Pancreas (tissue), 10 donors: ENCODE data around the gene CEP57L1. TPM values are rescaled to one million over a fixed set of nuclear protein-coding genes. Genes with fewer than 3 reads are reported as not detected.

Experiments
- ATAC-seq, 4 donors: fragments of 200-7000 bp; cut with Tn5 transposase; one replicate each; pipeline versions ENCODE4 v1.8.0 to v1.9.1; 2020; ENCODE audit warnings: mild to moderate bottlenecking in 4 of 4, moderate library complexity in 4 of 4
- DNase-seq, 6 donors: peaks; one replicate each; pipeline ENCODE4 v3.0.0-alpha.2; 2020
- FAIRE-seq: peaks from 2 replicates; lab custom pipeline; 2012; peaks lifted over from hg19 to GRCh38; lab: Jason Lieb, UNC
- H3K27ac ChIP-seq, 4 donors: fragments of 200-600 bp; sonication (generic); 1 replicate in 3 of 4; 2 replicates in 1 of 4; pipeline versions ENCODE4 v1.5.0 to v1.8.0; 2020
- H3K27me3 ChIP-seq, 4 donors: fragments of 200-600 bp; one replicate each; pipeline ENCODE4 v1.8.0; 2021
- H3K36me3 ChIP-seq, 3 donors: fragments of 200-600 bp; sonication (generic) in 1 of 3; one replicate each; pipeline versions ENCODE4 v1.5.0 to v1.8.0; 2020 to 2021
- H3K4me1 ChIP-seq, 3 donors: fragments of 200-600 bp; one replicate each; pipeline ENCODE4 v1.8.0; 2021
- H3K4me3 ChIP-seq, 4 donors: fragments of 200-600 bp; sonication (generic) in 2 of 4; one replicate each; pipeline versions ENCODE4 v1.5.0 to v1.8.0; 2020 to 2021
- H3K9me3 ChIP-seq, 4 donors: fragments of 200-600 bp; one replicate each; pipeline ENCODE4 v1.8.0; 2021
- WGBS, 2 donors: extraction: QIAGEN DNeasy Blood & Tissue Kit; methylation state at CpG; one replicate each; pipeline ENCODE4 v1.1.7; 2013; 5-methylcytosine and 5-hydroxymethylcytosine counted together
- intact Hi-C, 3 donors: fragments of 100-400 bp; cut with DNase I; formaldehyde crosslinking; loops; one replicate each; pipeline versions ENCODE4 v1.11.1 to v1.14.2; 2022
- polyA plus RNA-seq, 2 donors: library from polyadenylated mRNA; stranded (reverse); fragments of 200-250 nt; gene quantifications; one replicate each; pipeline ENCODE4 v1.2.3, GENCODE V29; 2013
- total RNA-seq, 6 donors: library from RNA; stranded (reverse); fragmentation: NEBNext Ultra II Directional in 4 of 6; extraction: Animal tissue kit (Norgen Biotek cat#: 25700) in 4 of 6; gene quantifications; one replicate each; pipeline versions ENCODE4 v1.2.1 to v1.2.4, GENCODE V29; 2021 to 2023
- TF ChIP-seq, protein P1 (sequence below), 4 donors: fragments of 200-600 bp; sonication (generic) in 3 of 4; IDR thresholded peaks; one replicate each; pipeline versions ENCODE4 v1.5.0 to v1.8.0; 2021; ENCODE audit warnings: antibody characterized with exemption in 4 of 4
- donor health status: healthy with polysubstance abuse.
- donor health status: DM: no; HTN: no; CAD: no; lungs with moderate emphysema.
- donor health status: DM: no; HTN: no; CAD: no.
- donor health status: control.
- donor health status: control.
- donor health status: Bipolar disorder and iron deficiency.
- donor health status: DM: yes; HTN: yes; CAD: no.
- donor health status: DM: no; HTN: no; CAD: no.
- donor health status: DM: no; HTN: no; CAD: no.
- donor health status: DM: yes; HTN: yes; CAD: no.

Gene CEP57L1
- total RNA-seq: 1 to 10 TPM; 3.7 to 7.0 (median 4.7) TPM
- polyA plus RNA-seq: 1 to 10 TPM; 3.8 to 4.3 TPM

DNA sequence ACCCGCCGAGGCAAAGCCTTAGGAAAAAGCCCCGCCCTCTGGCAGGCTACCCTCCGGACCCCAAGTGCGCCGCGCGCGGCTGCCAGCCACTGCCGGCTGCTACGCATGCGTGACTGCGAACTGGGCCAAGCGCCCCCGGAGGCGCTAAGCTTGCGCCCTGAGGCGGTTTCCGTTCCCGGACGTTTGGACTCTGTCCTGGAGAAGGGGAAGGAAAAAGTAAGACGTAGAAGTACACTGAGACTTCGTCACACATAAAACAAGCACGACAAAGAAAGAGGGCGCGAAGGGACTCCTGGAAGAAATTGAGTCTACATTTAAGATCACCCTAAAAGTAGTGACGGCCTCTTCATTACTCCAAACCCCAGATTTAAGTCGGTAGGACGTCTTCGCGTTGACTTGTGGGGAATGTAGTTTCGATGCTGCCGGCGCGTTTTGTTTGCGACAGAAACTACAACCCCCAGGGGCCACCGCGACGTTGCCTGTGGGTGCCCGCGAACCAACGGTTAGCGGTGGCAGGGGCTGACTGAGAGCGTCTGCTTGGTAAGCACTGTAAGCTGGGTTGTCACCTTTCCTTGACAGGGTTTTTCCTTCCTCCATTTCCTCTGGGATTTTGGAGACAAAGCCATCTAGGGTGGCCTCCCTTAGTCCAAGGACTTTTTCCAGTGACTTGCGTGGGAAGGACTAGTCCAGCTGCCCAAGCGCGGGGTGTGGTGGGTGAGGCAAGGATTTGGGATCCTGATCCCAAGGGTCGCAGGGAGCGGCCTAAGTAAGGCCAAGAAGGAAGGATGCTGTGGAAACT is at the start of gene CEP57L1:
CEP57L1 (plus strand) TSS at position 472 of the 799 bp plus-strand sequence. CDS start 49,715 bp downstream, outside the sequence.
- peak; percentile 57 for FAIRE-seq
- Histone ChIP-seq H3K27me3 (no peaks in the 10 kb centered on the region), H3K27ac (peak within 1 kb of the TSS; percentile 91 to 97 (median 95)), H3K4me1 (peaks cover 0 to 18% (median 16%) of the 10 kb centered on the region in 3 donors), H3K36me3 (no peaks in the 10 kb centered on the region), H3K9me3 (no peaks in the 10 kb centered on the region), H3K4me3 (peak within 1 kb of the TSS; percentile 46 to 69 (median 66))
- peak; percentile 91 to 97 (median 96) for DNase-seq
- peak; percentile 79 to 91 (median 86) for ATAC-seq
- intact Hi-C loops: no loop called here
- 0 to 1% methylated on average over 49 of the region's 49 CpGs for WGBS, 2 donors
- TF ChIP-seq, protein P1, sequence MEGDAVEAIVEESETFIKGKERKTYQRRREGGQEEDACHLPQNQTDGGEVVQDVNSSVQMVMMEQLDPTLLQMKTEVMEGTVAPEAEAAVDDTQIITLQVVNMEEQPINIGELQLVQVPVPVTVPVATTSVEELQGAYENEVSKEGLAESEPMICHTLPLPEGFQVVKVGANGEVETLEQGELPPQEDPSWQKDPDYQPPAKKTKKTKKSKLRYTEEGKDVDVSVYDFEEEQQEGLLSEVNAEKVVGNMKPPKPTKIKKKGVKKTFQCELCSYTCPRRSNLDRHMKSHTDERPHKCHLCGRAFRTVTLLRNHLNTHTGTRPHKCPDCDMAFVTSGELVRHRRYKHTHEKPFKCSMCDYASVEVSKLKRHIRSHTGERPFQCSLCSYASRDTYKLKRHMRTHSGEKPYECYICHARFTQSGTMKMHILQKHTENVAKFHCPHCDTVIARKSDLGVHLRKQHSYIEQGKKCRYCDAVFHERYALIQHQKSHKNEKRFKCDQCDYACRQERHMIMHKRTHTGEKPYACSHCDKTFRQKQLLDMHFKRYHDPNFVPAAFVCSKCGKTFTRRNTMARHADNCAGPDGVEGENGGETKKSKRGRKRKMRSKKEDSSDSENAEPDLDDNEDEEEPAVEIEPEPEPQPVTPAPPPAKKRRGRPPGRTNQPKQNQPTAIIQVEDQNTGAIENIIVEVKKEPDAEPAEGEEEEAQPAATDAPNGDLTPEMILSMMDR (IDR thresholded peaks at IDR 0.05): no peak

DNA sequence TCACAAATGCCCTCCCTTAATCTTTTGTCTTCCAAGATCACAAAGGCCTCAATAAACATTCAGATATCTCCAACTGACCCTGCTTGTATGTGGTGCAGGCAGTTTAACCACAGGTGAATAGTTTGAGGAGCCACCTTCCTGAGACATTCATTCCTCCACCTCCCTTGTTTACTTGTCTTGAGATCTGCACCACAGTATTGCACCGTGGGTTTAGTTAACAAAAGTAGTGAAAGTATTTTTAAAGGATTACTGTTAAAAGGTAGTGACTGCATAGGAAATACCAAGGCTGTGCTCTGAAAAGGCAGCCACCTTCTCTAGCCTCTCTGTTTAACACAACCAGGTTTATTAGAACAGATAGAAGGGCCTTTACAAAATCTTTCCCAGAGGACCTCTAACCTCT is 47.1 kb upstream of the CEP57L1 start:
- Histone ChIP-seq H3K27ac (no peak overlapping the region), H3K27me3 (no peaks in the 10 kb centered on the region), H3K36me3 (no peaks in the 10 kb centered on the region), H3K4me3 (no peak overlapping the region), H3K4me1 (peaks cover 4 to 12% (median 7%) of the 10 kb centered on the region in 3 donors), H3K9me3 (no peaks in the 10 kb centered on the region)
- no peak for FAIRE-seq
- WGBS, 2 donors: 27 to 28% methylated on average over 1 of the region's 1 CpG
- TF ChIP-seq, protein P1 (IDR thresholded peaks at IDR 0.05): no peak
- no peak for ATAC-seq
- intact Hi-C loops: no loop called here
- DNase-seq: no peak

- 96 to 97% methylated on average over 3 of the region's 3 CpGs for WGBS, 2 donors
- Histone ChIP-seq H3K4me3 (no peak overlapping the region), H3K27ac (no peak overlapping the region), H3K27me3 (no peaks in the 10 kb centered on the region), H3K4me1 (peaks cover 4 to 12% (median 7%) of the 10 kb centered on the region in 3 donors), H3K9me3 (no peaks in the 10 kb centered on the region), H3K36me3 (no peaks in the 10 kb centered on the region)
- TF ChIP-seq, protein P1 (IDR thresholded peaks at IDR 0.05): no peak
- intact Hi-C loops: no loop called here
- ATAC-seq (no peak), FAIRE-seq (no peak), DNase-seq (no peak)
Measured at GRCh38 chr6:109048670-109049415, 46.5 kb upstream of the CEP57L1 start.

DNA sequence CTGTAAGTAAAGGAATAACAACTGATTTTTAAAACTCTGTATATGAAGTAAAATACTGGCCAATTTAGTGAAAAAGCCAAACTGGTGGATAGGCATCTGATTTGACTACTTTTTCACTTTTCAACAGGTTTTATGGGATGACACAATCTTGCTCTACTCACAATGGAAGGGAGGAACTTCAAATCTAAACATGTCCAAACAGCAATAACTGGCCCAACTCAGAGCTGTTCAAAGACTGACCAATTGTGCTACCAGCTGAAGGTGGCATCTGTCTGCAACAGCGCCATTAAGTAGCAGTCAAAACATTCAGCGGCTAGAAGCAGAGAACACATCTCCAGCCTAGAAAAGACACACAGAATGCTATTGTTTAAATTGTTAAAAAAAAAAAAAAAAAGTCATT is 45.3 kb upstream of the CEP57L1 start:
- DNase-seq (no peak), ATAC-seq (no peak)
- TF ChIP-seq, protein P1 (IDR thresholded peaks at IDR 0.05): no peak

More for the DNA sequence above, 45.3 kb upstream of the CEP57L1 start:
- 88 to 91% methylated on average over 2 of the region's 2 CpGs for WGBS, 2 donors
- intact Hi-C loops: no loop called here
- Histone ChIP-seq H3K36me3 (no peaks in the 10 kb centered on the region), H3K4me1 (peaks cover 4 to 12% (median 7%) of the 10 kb centered on the region in 3 donors), H3K9me3 (no peaks in the 10 kb centered on the region), H3K27ac (no peak overlapping the region), H3K4me3 (no peak overlapping the region), H3K27me3 (no peaks in the 10 kb centered on the region)
- no peak for FAIRE-seq
